GM19025 (cell line): ENCODE measurements around the gene STARD13.

ENCODE experiments used
- ATAC-seq: cut with Tn5 transposase; IDR thresholded peaks from one replicate; pipeline ENCODE4 v1.9.1; 2021; ENCODE audit warnings: mild to moderate bottlenecking, low read depth, moderate library complexity; ENCODE audit not compliant: unreplicated experiment

STARD13 gene

GRCh38 chr13:33101835-33102234 is 183.7 kb downstream of the STARD13 start:
- ATAC-seq: no peak

- ATAC-seq: no peak
Observed at GRCh38 chr13:33100886-33101285, 184.7 kb downstream of the STARD13 start.

- no peak for ATAC-seq
Observed at GRCh38 chr13:33099860-33100259, 185.7 kb downstream of the STARD13 start.

GRCh38 chr13:33096886-33097605 is 188.5 kb downstream of the STARD13 start:
- ATAC-seq: no peak

GRCh38 chr13:33092073-33092987 is 193.2 kb downstream of the STARD13 start:
- ATAC-seq: no peak

- ATAC-seq: no peak
Observed at GRCh38 chr13:33091415-33091774, 194.2 kb downstream of the STARD13 start.

- ATAC-seq: no peak
Observed at GRCh38 chr13:33090755-33091414, 194.7 kb downstream of the STARD13 start.

GRCh38 chr13:33089311-33089710 is 196.2 kb downstream of the STARD13 start:
- ATAC-seq: no peak

GRCh38 chr13:33087790-33088189 is 197.8 kb downstream of the STARD13 start:
- no peak for ATAC-seq

GRCh38 chr13:33087091-33087490 is 198.5 kb downstream of the STARD13 start:
- no peak for ATAC-seq

- no peak for ATAC-seq
Observed at GRCh38 chr13:33083054-33083453, 202.5 kb downstream of the STARD13 start.

GRCh38 chr13:33081666-33082065 is 203.9 kb downstream of the STARD13 start:
- ATAC-seq: no peak

- ATAC-seq: no peak
Observed at GRCh38 chr13:33080972-33081590, 204.5 kb downstream of the STARD13 start.

GRCh38 chr13:33079960-33080359 is 205.6 kb downstream of the STARD13 start:
- no peak for ATAC-seq

GRCh38 chr13:33078263-33078662 is 207.3 kb downstream of the STARD13 start:
- no peak for ATAC-seq

- ATAC-seq: no peak
Observed at GRCh38 chr13:33076001-33076992, 209.3 kb downstream of the STARD13 start.

- ATAC-seq: no peak
Observed at GRCh38 chr13:33073338-33073737, 212.2 kb downstream of the STARD13 start.

GRCh38 chr13:33072759-33073158 is 212.8 kb downstream of the STARD13 start:
- ATAC-seq: no peak

- no peak for ATAC-seq
Observed at GRCh38 chr13:33072282-33072681, 213.3 kb downstream of the STARD13 start.

GRCh38 chr13:33070713-33071112 is 214.8 kb downstream of the STARD13 start:
- no peak for ATAC-seq
